Thyroid gland (tissue), 4 donors: ENCODE results near the gene UCK1. TPM values are rescaled to one million over a fixed set of nuclear protein-coding genes. Genes with fewer than 3 reads are reported as not detected.

Source experiments
- DNase-seq, 2 donors: peaks; one replicate each; pipeline ENCODE4 v3.0.0-alpha.2; 2019
- H3K27ac ChIP-seq, 3 donors: fragments of 200-600 bp; sonication (generic); 1 replicate in 2 of 3; 2 replicates in 1 of 3; pipeline ENCODE4 v1.5.1; 2016 to 2019; ENCODE audit warnings: mild to moderate bottlenecking in 1 of 3, moderate library complexity in 1 of 3
- H3K27me3 ChIP-seq: fragments of 200-600 bp; sonication (generic); one replicate; pipeline ENCODE4 v1.5.1; 2019
- H3K36me3 ChIP-seq, 2 donors: fragments of 200-600 bp; sonication (generic); one replicate each; pipeline ENCODE4 v1.5.1; 2016 to 2019
- H3K4me1 ChIP-seq, 2 donors: fragments of 200-600 bp; sonication (generic); one replicate each; pipeline ENCODE4 v1.5.1; 2017 to 2019
- H3K4me3 ChIP-seq, 3 donors: fragments of 200-600 bp; sonication (generic); replicated peaks in 1 of 3; 1 replicate in 2 of 3; 2 replicates in 1 of 3; pipeline ENCODE4 v1.5.1; 2016; ENCODE audit warnings: mild to moderate bottlenecking in 1 of 3
- H3K9me3 ChIP-seq: fragments of 200-600 bp; sonication (generic); one replicate; pipeline ENCODE4 v1.5.1; 2017
- CTCF ChIP-seq, 6 experiments: fragments of 200-600 bp in 3 of 6; fragments of 450-650 bp in 3 of 6; sonication (generic) in 3 of 6; IDR thresholded peaks; one replicate each; pipeline ENCODE4 v1.5.1; 2016 to 2019; ENCODE audit warnings: antibody characterized with exemption in 6 of 6, mild to moderate bottlenecking in 2 of 6, inconsistent platforms in 1 of 6, moderate library complexity in 1 of 6
- POLR2A ChIP-seq, 2 donors: fragments of 450-650 bp; IDR thresholded peaks; one replicate each; pipeline ENCODE4 v1.6.1; 2017; ENCODE audit warnings: antibody characterized with exemption in 2 of 2, mild to moderate bottlenecking in 2 of 2, moderate library complexity in 1 of 2
- WGBS, 2 donors: methylation state at CpG; one replicate each; pipeline ENCODE4 v1.1.5; 2017; 5-methylcytosine and 5-hydroxymethylcytosine counted together
- intact Hi-C: fragments of 100-400 bp; cut with DNase I; formaldehyde crosslinking; loops from one replicate; pipeline ENCODE4 v1.15.1; 2023
- total RNA-seq, 4 donors: library from RNA; depleted of rRNA; stranded (reverse); fragments of >200 nt; gene quantifications; one replicate each; pipeline ENCODE4 v1.2.3, GENCODE V29; 2016

UCK1 gene
- total RNA-seq, 4 donors from 2014 or later = 39.3 to 57.0 (median 49.3) TPM

GRCh38 chr9:131534721-131535237 is 3.7 kb upstream of the UCK1 start:
- intact Hi-C loops = no loop called here
- Histone ChIP-seq H3K27ac (no peak overlapping the region), H3K9me3 (no peaks in the 10 kb centered on the region), H3K36me3 (no peaks in the 10 kb centered on the region), H3K4me1 (peaks cover 12 to 14% of the 10 kb centered on the region in 2 donors), H3K27me3 (no peaks in the 10 kb centered on the region), H3K4me3 (no peak overlapping the region)
- WGBS, 2 donors = 41 to 62% methylated on average over 8 of the region's 8 CpGs
- no peak for TF ChIP-seq POLR2A (IDR thresholded peaks at IDR 0.05)
- no peak for TF ChIP-seq CTCF (IDR thresholded peaks at IDR 0.05)
- peak; percentile 51 to 57 for DNase-seq

- H3K27ac ChIP-seq = peak overlapping the region; percentile 27 to 89 (median 70)
- DNase-seq = peak; percentile 75 to 76
- H3K4me1 ChIP-seq = peaks cover 14 to 15% of the 10 kb centered on the region in 2 donors
- intact Hi-C loops = no loop called here
- H3K36me3 ChIP-seq = peaks cover 24 to 25% of the 10 kb centered on the region in 2 donors
- peak overlapping the region; percentile 80 to 98 (median 91) for H3K4me3 ChIP-seq
- H3K9me3 ChIP-seq = no peaks in the 10 kb centered on the region
- H3K27me3 ChIP-seq = no peaks in the 10 kb centered on the region
- TF ChIP-seq CTCF (IDR thresholded peaks at IDR 0.05) = peak in 1 of 6 experiments; percentile 14
- TF ChIP-seq POLR2A (IDR thresholded peaks at IDR 0.05) = no peak
- WGBS, 2 donors = 0 to 10% methylated on average over 10 to 12 of the region's 29 CpGs
Observed at GRCh38 chr9:131530546-131530919, 530 bp downstream of the UCK1 start.

GRCh38 chr9:131529597-131530545 is 1.2 kb downstream of the UCK1 start:
- no peak for TF ChIP-seq CTCF (IDR thresholded peaks at IDR 0.05)
- TF ChIP-seq POLR2A (IDR thresholded peaks at IDR 0.05) = no peak
- Histone ChIP-seq H3K36me3 (peaks cover 30 to 31% of the 10 kb centered on the region in 2 donors), H3K27me3 (no peaks in the 10 kb centered on the region), H3K9me3 (no peaks in the 10 kb centered on the region), H3K4me3 (peak overlapping the region in 2 of 3 donors; percentile 91 to 98), H3K4me1 (peaks cover 13 to 14% of the 10 kb centered on the region in 2 donors), H3K27ac (peak overlapping the region in 2 of 3 donors; percentile 70 to 89)
- DNase-seq = no peak
- intact Hi-C loops = no loop called here
- WGBS, 2 donors = 61 to 72% methylated on average over 10 to 24 of the region's 24 CpGs

- H3K9me3 ChIP-seq = no peaks in the 10 kb centered on the region
- H3K4me3 ChIP-seq = no peak overlapping the region
- intact Hi-C loops = no loop called here
- peaks cover 11 to 14% of the 10 kb centered on the region in 2 donors for H3K4me1 ChIP-seq
- no peak overlapping the region for H3K27ac ChIP-seq
- DNase-seq = no peak
- WGBS, 2 donors = 96 to 98% methylated on average over 30 to 35 of the region's 35 CpGs
- H3K36me3 ChIP-seq = peaks cover 36 to 37% of the 10 kb centered on the region in 2 donors
- H3K27me3 ChIP-seq = no peaks in the 10 kb centered on the region
- no peak for TF ChIP-seq POLR2A (IDR thresholded peaks at IDR 0.05)
- no peak for TF ChIP-seq CTCF (IDR thresholded peaks at IDR 0.05)
Observed at GRCh38 chr9:131528886-131529505, 2.1 kb downstream of the UCK1 start.
